ENCODE results near the gene EMC9.

GRCh38 chr14:24095271-24096068 lies 45.9 kb downstream of the EMC9 start:
- no peak for TF ChIP-seq CTCF (IDR thresholded peaks at IDR 0.05)
- TF ChIP-seq EZH2phosphoT487 (IDR thresholded peaks at IDR 0.05), result no peak
- TF ChIP-seq EZH2 (IDR thresholded peaks at IDR 0.05), result no peak
